GM12878 (cell line): ENCODE results near the gene ZNF483. TPM values are rescaled to one million over a fixed set of nuclear protein-coding genes. Genes with fewer than 3 reads are reported as not detected.

ENCODE experiments used
- ATAC-seq: fragments of 200-7000 bp; cut with Tn5 transposase; 3 replicates; pipeline ENCODE4 v1.9.1; 2020; ENCODE audit warnings: mild to moderate bottlenecking, moderate library complexity
- BruUV-seq: library from RNA; stranded (reverse); fragments of 400-500 nt; replicated peaks from 2 replicates; lab custom pipeline; 2021; lab: Mats Ljungman, UMichigan
- CTCF ChIA-PET: fragments of 300-600 bp; sonication (Branson Sonifier 250); formaldehyde crosslinking; extraction: SDS; loops from one replicate; lab custom pipeline; 2021; ENCODE audit warnings: inconsistent platforms; lab: Yijun Ruan, JAX
- POLR2A ChIA-PET: fragments of 350-600 bp; formaldehyde crosslinking; extraction: SDS; loops from one replicate; lab custom pipeline; 2021; ENCODE audit warnings: inconsistent platforms; lab: Charles Lee
- RAD21 ChIA-PET: fragments of 300-600 bp; sonication (Branson Sonifier 250); formaldehyde crosslinking; loops from one replicate; lab custom pipeline; 2023; ENCODE audit warnings: antibody characterized with exemption; ENCODE audit not compliant: unreplicated experiment; lab: Charles Lee
- SMC1A ChIA-PET: fragments of 300-600 bp; sonication (Branson Sonifier 250); formaldehyde crosslinking; loops from one replicate; lab custom pipeline; 2023; ENCODE audit not compliant: unreplicated experiment, uncharacterized antibody; lab: Charles Lee
- DNase-seq: peaks from one replicate; pipeline ENCODE4 v3.0.0-alpha.2; 2011; ENCODE audit warnings: low read depth, low spot score
- FAIRE-seq: peaks from 3 replicates; lab custom pipeline; 2011; peaks lifted over from hg19 to GRCh38; lab: Jason Lieb, UNC
- H2AFZ ChIP-seq: 2 replicates; pipeline ENCODE4 v1.6.0; 2011; ENCODE audit warnings: low read depth, low read length, control low read depth; ENCODE audit not compliant: control insufficient read depth
- H3K27ac ChIP-seq: 2 replicates; pipeline ENCODE4 v1.5.1; 2011; ENCODE audit warnings: control low read depth; ENCODE audit not compliant: control insufficient read depth, insufficient read depth
- H3K27me3 ChIP-seq, 2 experiments: replicated peaks in 1 of 2; 2 replicates each; pipeline versions ENCODE4 v1.6.0 to v1.6.1; 2011; ENCODE audit warnings: low read length in 1 of 2; ENCODE audit not compliant: control insufficient read depth in 2 of 2, insufficient read depth in 2 of 2
- H3K36me3 ChIP-seq, 2 experiments: 2 replicates each; pipeline ENCODE4 v1.5.1; 2011; ENCODE audit warnings: low read length in 1 of 2; ENCODE audit not compliant: control insufficient read depth in 2 of 2, insufficient read depth in 2 of 2
- H3K4me1 ChIP-seq: 2 replicates; pipeline ENCODE4 v1.6.1; 2011; ENCODE audit warnings: mild to moderate bottlenecking, low read length, moderate library complexity, mixed read lengths; ENCODE audit not compliant: control insufficient read depth, insufficient read depth
- H3K4me2 ChIP-seq: 2 replicates; pipeline ENCODE4 v1.6.0; 2011; ENCODE audit warnings: control low read depth; ENCODE audit not compliant: control insufficient read depth, insufficient read depth
- H3K4me3 ChIP-seq: fragments of 200-600 bp; sonication (generic); 2 replicates; pipeline ENCODE4 v1.5.1; 2016
- H3K79me2 ChIP-seq: 2 replicates; pipeline ENCODE4 v1.6.0; 2011; ENCODE audit warnings: low read length; ENCODE audit not compliant: control insufficient read depth, insufficient read depth
- H3K9ac ChIP-seq: 2 replicates; pipeline ENCODE4 v1.8.0; 2011; ENCODE audit warnings: low read length, control low read depth, mixed read lengths; ENCODE audit not compliant: control insufficient read depth, insufficient read depth
- H3K9me3 ChIP-seq: replicated peaks from 3 replicates; pipeline ENCODE4 v1.5.1; 2011; ENCODE audit warnings: mild to moderate bottlenecking, low read length; ENCODE audit not compliant: control insufficient read depth, insufficient read depth
- H4K20me1 ChIP-seq: 2 replicates; pipeline ENCODE4 v1.6.0; 2011; ENCODE audit not compliant: control insufficient read depth, insufficient read depth
- BCLAF1 ChIP-seq: fragments of 450-650 bp; IDR thresholded peaks from 2 replicates; pipeline ENCODE4 v1.6.1; 2017; ENCODE audit warnings: antibody characterized with exemption, mild to moderate bottlenecking, moderate library complexity
- CEBPZ ChIP-seq: fragments of 150-350 bp; IDR thresholded peaks from 2 replicates; pipeline ENCODE4 v1.6.1; 2016; ENCODE audit warnings: low read depth, low read length
- CHD1 ChIP-seq: IDR thresholded peaks from 2 replicates; pipeline ENCODE4 v1.6.1; 2012; ENCODE audit warnings: low read depth, low read length, improper control_type of control experiment
- CHD4 ChIP-seq: fragments of 200-600 bp; sonication (generic); IDR thresholded peaks from 2 replicates; pipeline ENCODE4 v1.6.1; 2016; ENCODE audit warnings: mild to moderate bottlenecking
- MXI1 ChIP-seq: fragments of 150-350 bp; IDR thresholded peaks from 2 replicates; pipeline ENCODE4 v1.6.1; 2011; ENCODE audit warnings: low read depth, mild to moderate bottlenecking, inconsistent platforms, low read length, improper control_type of control experiment
- NKRF ChIP-seq: fragments of 450-650 bp; conservative IDR thresholded peaks from 2 replicates; pipeline ENCODE4 v1.6.1; 2017; ENCODE audit warnings: mild to moderate bottlenecking, moderate library complexity
- PAX8 ChIP-seq: fragments of 450-650 bp; IDR thresholded peaks from 2 replicates; pipeline ENCODE4 v1.6.1; 2017; ENCODE audit warnings: mild to moderate bottlenecking, moderate library complexity
- RFX5 ChIP-seq: IDR thresholded peaks from 2 replicates; pipeline ENCODE4 v1.6.1; 2011; ENCODE audit warnings: low read depth, low read length, improper control_type of control experiment
- SKIL ChIP-seq: fragments of 450-650 bp; IDR thresholded peaks from 2 replicates; pipeline ENCODE4 v1.6.1; 2017; ENCODE audit warnings: mild to moderate bottlenecking, low read depth, inconsistent platforms; ENCODE audit not compliant: poor library complexity, severe bottlenecking
- SP1 ChIP-seq: IDR thresholded peaks from one replicate; pipeline ENCODE4 v1.6.1; 2011; ENCODE audit warnings: low read depth, low read length
- TAF1 ChIP-seq: IDR thresholded peaks from 2 replicates; pipeline ENCODE4 v1.6.1; 2011; ENCODE audit warnings: mild to moderate bottlenecking, low read depth, low read length, borderline replicate concordance
- TARDBP ChIP-seq: IDR thresholded peaks from 2 replicates; pipeline ENCODE4 v1.6.1; 2016; ENCODE audit warnings: borderline replicate concordance
- WGBS: methylation state at CpG from one replicate; pipeline ENCODE4 v1.1.6; 2016; ENCODE audit warnings: low lambda C conversion rate; ENCODE audit not compliant: insufficient replicate concordance, insufficient coverage; ENCODE audit errors: missing lambda C conversion rate; 5-methylcytosine and 5-hydroxymethylcytosine counted together
- in situ Hi-C: fragments of 300-500 bp; cut with MboI; formaldehyde crosslinking; loops from 9 replicates; pipeline ENCODE4 v1.14.3; 2018; ENCODE audit warnings: mixed read lengths
- intact Hi-C: fragments of 100-400 bp; cut with micrococcal nuclease; formaldehyde crosslinking; loops from one replicate; pipeline ENCODE4 v1.14.2; 2022; ENCODE audit not compliant: unreplicated experiment
- polyA plus RNA-seq, 11 experiments: library from polyadenylated mRNA; depleted of rRNA in 4 of 11; unstranded in 6 of 11; stranded (reverse) in 5 of 11; fragments of >200 nt; fragmentation: Nextera tagmentation in 4 of 11; fragmentation: Illumina TruSeq in 1 of 11; extraction: Ambion mirVana in 4 of 11; extraction: Trizol in 1 of 11; gene quantifications; 1 replicate in 1 of 11; 2 replicates in 10 of 11; pipeline versions ENCODE4 v1.2.1 to v1.2.3, GENCODE V29; 2011 to 2016; ENCODE audit warnings: inconsistent platforms in 2 of 11, missing spikeins in 2 of 11, low read depth in 1 of 11
- total RNA-seq, 4 experiments: library from RNA; depleted of rRNA in 3 of 4; stranded (reverse); fragments of >200 nt in 3 of 4; fragmentation: Illumina TruSeq in 1 of 4; extraction: Trizol in 1 of 4; gene quantifications; 2 replicates each; pipeline versions ENCODE4 v1.2.1 to v1.2.3, GENCODE V29; 2013 to 2021
- TF ChIP-seq, protein P1 (sequence below): fragments of 450-650 bp; IDR thresholded peaks from 2 replicates; pipeline ENCODE4 v1.6.1; 2016; ENCODE audit warnings: mild to moderate bottlenecking

The ZNF483 gene
- total and polyA plus RNA-seq, 10 of the 15 experiments (the other 5 are each of a cell fraction or from before 2014, with no cell fraction given) = 0.03 to 0.76 (median 0.26) TPM; not detected in 1

DNA sequence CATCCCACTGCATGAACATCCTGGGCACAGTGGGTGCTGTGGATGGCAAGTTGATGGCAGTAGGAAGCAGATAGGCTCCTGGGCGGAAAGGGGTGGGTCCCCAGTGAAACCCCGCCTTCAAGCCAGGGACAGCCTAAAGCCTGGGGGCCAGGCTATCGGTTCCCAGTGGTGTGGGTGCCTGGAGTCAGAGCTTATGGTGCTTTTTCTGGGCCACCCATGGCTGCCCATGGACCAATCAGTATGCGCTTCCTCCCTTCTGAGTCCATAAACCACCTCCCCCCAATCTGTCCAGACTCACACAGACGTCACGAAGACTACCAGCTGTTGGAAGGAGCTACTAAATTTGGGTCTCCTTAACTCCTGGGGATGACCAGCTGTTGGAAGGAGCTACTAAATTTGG, 23.3 kb upstream of the ZNF483 start:
- WGBS = 53% methylated on average over 6 of the region's 6 CpGs
- ATAC-seq (no peak), FAIRE-seq (no peak)
- TF ChIP-seq NKRF (no peak), CEBPZ (no peak), PAX8 (no peak), SKIL (no peak), SP1 (no peak), MXI1 (no peak), RFX5 (no peak), TAF1 (no peak), CHD1 (no peak), TARDBP (no peak), BCLAF1 (no peak), CHD4 (no peak)
- TF ChIP-seq, protein P1, sequence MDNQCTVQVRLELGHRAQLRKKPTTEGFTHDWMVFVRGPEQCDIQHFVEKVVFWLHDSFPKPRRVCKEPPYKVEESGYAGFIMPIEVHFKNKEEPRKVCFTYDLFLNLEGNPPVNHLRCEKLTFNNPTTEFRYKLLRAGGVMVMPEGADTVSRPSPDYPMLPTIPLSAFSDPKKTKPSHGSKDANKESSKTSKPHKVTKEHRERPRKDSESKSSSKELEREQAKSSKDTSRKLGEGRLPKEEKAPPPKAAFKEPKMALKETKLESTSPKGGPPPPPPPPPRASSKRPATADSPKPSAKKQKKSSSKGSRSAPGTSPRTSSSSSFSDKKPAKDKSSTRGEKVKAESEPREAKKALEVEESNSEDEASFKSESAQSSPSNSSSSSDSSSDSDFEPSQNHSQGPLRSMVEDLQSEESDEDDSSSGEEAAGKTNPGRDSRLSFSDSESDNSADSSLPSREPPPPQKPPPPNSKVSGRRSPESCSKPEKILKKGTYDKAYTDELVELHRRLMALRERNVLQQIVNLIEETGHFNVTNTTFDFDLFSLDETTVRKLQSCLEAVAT = no peak

More for the DNA sequence above, 23.3 kb upstream of the ZNF483 start:
- Histone ChIP-seq H3K79me2 (no peaks in the 10 kb centered on the region), H3K27ac (no peak overlapping the region), H3K4me3 (no peak overlapping the region), H3K4me2 (no peak overlapping the region), H3K9ac (no peak overlapping the region), H2AFZ (no peak overlapping the region), H3K4me1 (no peaks in the 10 kb centered on the region), H3K9me3 (no peaks in the 10 kb centered on the region; the same call in 2 of the 3 replicates), H3K36me3 (no peaks in the 10 kb centered on the region), H4K20me1 (no peaks in the 10 kb centered on the region), H3K27me3 (no peaks in the 10 kb centered on the region)
- POLR2A ChIA-PET = no interaction called here
- DNase-seq = no peak
- in situ Hi-C loops = no loop called here
- no TSS peak for BruUV-seq
- CTCF ChIA-PET = no interaction called here
- intact Hi-C loops = no loop called here
- SMC1A ChIA-PET = interaction anchor here (0.8 kb wide), 1 partner anchor 144 kb away, joined by 3 read pairs; no protein-coding TSS in a partner anchor
- RAD21 ChIA-PET = no interaction called here
